Measurements from ENCODE around the gene CHMP6. TPM values are rescaled to one million over a fixed set of nuclear protein-coding genes. Genes with fewer than 3 reads are reported as not detected.
A peak's percentile ranks its signal among the peaks of the same experiment; 100 is the strongest.

Gene CHMP6
- total RNA-seq, 1 experiment from 2014 or later: 15.0 TPM

DNA sequence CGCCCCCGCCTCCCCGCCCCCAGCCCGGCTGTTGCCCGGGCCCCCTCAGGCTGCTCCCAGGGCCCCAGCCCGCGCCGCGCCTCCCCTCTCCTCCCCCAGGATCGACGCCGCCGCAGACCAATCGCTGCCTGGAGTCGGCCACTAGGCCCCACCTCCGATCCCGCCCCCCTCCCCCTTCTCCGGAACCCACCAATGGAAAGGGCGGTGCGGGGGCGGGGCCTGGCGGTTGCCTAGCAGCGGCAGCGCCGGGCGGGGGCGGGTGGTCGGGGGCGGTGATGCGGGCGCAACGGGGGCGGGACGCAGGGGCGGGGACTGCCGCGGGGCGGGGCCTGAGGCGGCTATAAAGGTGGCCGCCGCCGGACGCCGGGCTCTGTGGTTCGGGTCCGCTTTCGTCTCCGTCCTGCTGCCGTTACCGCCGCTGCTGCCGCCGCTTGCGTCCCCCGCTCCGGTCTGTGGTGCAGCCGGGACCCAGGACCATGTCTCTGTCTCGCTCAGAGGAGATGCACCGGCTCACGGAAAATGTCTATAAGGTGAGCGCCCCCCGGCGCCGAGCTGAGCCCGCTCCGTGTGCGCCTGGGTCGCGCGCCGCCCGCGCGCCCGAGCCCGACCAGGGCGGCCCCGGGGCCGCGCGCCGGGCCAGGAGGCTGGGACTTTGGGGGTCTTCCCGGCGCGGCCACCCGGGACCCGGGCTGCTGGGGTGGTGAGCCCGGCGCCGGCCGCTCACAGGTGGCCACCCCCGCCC lies 43.3 kb downstream of the CHMP6 start, which contains the start of gene BAIAP2 (continued):
- no peak for TF ChIP-seq ZNF425 (CRISPR knock-in tag; conservative IDR thresholded peaks at IDR 0.05)
- TF ChIP-seq, protein P1, sequence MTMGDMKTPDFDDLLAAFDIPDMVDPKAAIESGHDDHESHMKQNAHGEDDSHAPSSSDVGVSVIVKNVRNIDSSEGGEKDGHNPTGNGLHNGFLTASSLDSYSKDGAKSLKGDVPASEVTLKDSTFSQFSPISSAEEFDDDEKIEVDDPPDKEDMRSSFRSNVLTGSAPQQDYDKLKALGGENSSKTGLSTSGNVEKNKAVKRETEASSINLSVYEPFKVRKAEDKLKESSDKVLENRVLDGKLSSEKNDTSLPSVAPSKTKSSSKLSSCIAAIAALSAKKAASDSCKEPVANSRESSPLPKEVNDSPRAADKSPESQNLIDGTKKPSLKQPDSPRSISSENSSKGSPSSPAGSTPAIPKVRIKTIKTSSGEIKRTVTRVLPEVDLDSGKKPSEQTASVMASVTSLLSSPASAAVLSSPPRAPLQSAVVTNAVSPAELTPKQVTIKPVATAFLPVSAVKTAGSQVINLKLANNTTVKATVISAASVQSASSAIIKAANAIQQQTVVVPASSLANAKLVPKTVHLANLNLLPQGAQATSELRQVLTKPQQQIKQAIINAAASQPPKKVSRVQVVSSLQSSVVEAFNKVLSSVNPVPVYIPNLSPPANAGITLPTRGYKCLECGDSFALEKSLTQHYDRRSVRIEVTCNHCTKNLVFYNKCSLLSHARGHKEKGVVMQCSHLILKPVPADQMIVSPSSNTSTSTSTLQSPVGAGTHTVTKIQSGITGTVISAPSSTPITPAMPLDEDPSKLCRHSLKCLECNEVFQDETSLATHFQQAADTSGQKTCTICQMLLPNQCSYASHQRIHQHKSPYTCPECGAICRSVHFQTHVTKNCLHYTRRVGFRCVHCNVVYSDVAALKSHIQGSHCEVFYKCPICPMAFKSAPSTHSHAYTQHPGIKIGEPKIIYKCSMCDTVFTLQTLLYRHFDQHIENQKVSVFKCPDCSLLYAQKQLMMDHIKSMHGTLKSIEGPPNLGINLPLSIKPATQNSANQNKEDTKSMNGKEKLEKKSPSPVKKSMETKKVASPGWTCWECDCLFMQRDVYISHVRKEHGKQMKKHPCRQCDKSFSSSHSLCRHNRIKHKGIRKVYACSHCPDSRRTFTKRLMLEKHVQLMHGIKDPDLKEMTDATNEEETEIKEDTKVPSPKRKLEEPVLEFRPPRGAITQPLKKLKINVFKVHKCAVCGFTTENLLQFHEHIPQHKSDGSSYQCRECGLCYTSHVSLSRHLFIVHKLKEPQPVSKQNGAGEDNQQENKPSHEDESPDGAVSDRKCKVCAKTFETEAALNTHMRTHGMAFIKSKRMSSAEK (CRISPR knock-in tag; IDR thresholded peaks at IDR 0.05; ENCODE audit: borderline replicate concordance): no peak
- no peak for TF ChIP-seq ZNF423 (CRISPR knock-in tag; IDR thresholded peaks at IDR 0.05)
- TF ChIP-seq, protein P2, sequence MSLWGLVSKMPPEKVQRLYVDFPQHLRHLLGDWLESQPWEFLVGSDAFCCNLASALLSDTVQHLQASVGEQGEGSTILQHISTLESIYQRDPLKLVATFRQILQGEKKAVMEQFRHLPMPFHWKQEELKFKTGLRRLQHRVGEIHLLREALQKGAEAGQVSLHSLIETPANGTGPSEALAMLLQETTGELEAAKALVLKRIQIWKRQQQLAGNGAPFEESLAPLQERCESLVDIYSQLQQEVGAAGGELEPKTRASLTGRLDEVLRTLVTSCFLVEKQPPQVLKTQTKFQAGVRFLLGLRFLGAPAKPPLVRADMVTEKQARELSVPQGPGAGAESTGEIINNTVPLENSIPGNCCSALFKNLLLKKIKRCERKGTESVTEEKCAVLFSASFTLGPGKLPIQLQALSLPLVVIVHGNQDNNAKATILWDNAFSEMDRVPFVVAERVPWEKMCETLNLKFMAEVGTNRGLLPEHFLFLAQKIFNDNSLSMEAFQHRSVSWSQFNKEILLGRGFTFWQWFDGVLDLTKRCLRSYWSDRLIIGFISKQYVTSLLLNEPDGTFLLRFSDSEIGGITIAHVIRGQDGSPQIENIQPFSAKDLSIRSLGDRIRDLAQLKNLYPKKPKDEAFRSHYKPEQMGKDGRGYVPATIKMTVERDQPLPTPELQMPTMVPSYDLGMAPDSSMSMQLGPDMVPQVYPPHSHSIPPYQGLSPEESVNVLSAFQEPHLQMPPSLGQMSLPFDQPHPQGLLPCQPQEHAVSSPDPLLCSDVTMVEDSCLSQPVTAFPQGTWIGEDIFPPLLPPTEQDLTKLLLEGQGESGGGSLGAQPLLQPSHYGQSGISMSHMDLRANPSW (CRISPR knock-in tag; conservative IDR thresholded peaks at IDR 0.05; ENCODE audit: low read depth): no peak
- TF ChIP-seq KAT7 (CRISPR knock-in tag; IDR thresholded peaks at IDR 0.05; ENCODE audit: borderline replicate concordance): no peak
- TF ChIP-seq, protein P3, sequence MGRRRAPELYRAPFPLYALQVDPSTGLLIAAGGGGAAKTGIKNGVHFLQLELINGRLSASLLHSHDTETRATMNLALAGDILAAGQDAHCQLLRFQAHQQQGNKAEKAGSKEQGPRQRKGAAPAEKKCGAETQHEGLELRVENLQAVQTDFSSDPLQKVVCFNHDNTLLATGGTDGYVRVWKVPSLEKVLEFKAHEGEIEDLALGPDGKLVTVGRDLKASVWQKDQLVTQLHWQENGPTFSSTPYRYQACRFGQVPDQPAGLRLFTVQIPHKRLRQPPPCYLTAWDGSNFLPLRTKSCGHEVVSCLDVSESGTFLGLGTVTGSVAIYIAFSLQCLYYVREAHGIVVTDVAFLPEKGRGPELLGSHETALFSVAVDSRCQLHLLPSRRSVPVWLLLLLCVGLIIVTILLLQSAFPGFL (CRISPR knock-in tag; IDR thresholded peaks at IDR 0.05; ENCODE audit: borderline replicate concordance): no peak
- TF ChIP-seq GABPB1 (CRISPR knock-in tag; IDR thresholded peaks at IDR 0.05): peak; percentile 51; the same call in 1 of the 2 replicates
- no peak for TF ChIP-seq ZNF232 (CRISPR knock-in tag; IDR thresholded peaks at IDR 0.05)
- no peak for TF ChIP-seq ETV6 (CRISPR knock-in tag; IDR thresholded peaks at IDR 0.05)
- TF ChIP-seq ZNF512 (CRISPR knock-in tag; IDR thresholded peaks at IDR 0.05; ENCODE audit: borderline replicate concordance): no peak
- no peak for TF ChIP-seq MXD4 (CRISPR knock-in tag; IDR thresholded peaks at IDR 0.05; ENCODE audit: borderline replicate concordance)
- no peak for TF ChIP-seq JAZF1 (CRISPR knock-in tag; IDR thresholded peaks at IDR 0.05)
- TF ChIP-seq CREM (CRISPR knock-in tag; IDR thresholded peaks at IDR 0.05): no peak
- TF ChIP-seq FOXP1 (CRISPR knock-in tag; IDR thresholded peaks at IDR 0.05; ENCODE audit: borderline replicate concordance): no peak
- 0 out of 2 replicates have a peak, but pooled peaks have one; percentile 37 for TF ChIP-seq FOXK1 (CRISPR knock-in tag; IDR thresholded peaks at IDR 0.05)
- TF ChIP-seq ZNF263 (CRISPR knock-in tag; IDR thresholded peaks at IDR 0.05; ENCODE audit: low read depth): no peak
- TF ChIP-seq USF1 (CRISPR knock-in tag; IDR thresholded peaks at IDR 0.05): no peak
- no peak for TF ChIP-seq ELF4 (CRISPR knock-in tag; IDR thresholded peaks at IDR 0.05; ENCODE audit: low read depth)
- no peak for TF ChIP-seq NFATC4 (CRISPR knock-in tag; IDR thresholded peaks at IDR 0.05)
- TF ChIP-seq SP1 (CRISPR knock-in tag; conservative IDR thresholded peaks at IDR 0.05): peak; percentile 78
- TF ChIP-seq, protein P4, sequence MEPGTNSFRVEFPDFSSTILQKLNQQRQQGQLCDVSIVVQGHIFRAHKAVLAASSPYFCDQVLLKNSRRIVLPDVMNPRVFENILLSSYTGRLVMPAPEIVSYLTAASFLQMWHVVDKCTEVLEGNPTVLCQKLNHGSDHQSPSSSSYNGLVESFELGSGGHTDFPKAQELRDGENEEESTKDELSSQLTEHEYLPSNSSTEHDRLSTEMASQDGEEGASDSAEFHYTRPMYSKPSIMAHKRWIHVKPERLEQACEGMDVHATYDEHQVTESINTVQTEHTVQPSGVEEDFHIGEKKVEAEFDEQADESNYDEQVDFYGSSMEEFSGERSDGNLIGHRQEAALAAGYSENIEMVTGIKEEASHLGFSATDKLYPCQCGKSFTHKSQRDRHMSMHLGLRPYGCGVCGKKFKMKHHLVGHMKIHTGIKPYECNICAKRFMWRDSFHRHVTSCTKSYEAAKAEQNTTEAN (CRISPR knock-in tag; IDR thresholded peaks at IDR 0.05): no peak
- no peak for TF ChIP-seq MLX (CRISPR knock-in tag; IDR thresholded peaks at IDR 0.05)

Measured in WTC11 (cell line).